Right lobe of liver (tissue), 6 donors: Measurements from ENCODE around the gene BRINP3. TPM values are rescaled to one million over a fixed set of nuclear protein-coding genes. Genes with fewer than 3 reads are reported as not detected.

Experiments used
- ATAC-seq, 4 donors: fragments of 200-7000 bp; cut with Tn5 transposase; one replicate each; pipeline ENCODE4 v1.9.1; 2020; ENCODE audit warnings: mild to moderate bottlenecking in 4 of 4, moderate library complexity in 4 of 4
- DNase-seq, 3 donors: peaks; one replicate each; pipeline ENCODE4 v3.0.0-alpha.2; 2020
- H3K27ac ChIP-seq, 3 donors: fragments of 200-600 bp; one replicate each; pipeline ENCODE4 v1.8.0; 2022
- H3K27me3 ChIP-seq, 2 donors: fragments of 200-600 bp; one replicate each; pipeline ENCODE4 v1.8.0; 2022
- H3K36me3 ChIP-seq, 4 donors: fragments of 200-600 bp; sonication (generic) in 1 of 4; one replicate each; pipeline versions ENCODE4 v1.5.1 to v1.8.0; 2017 to 2022; ENCODE audit warnings: control low read depth in 1 of 4
- H3K4me1 ChIP-seq, 4 donors: fragments of 200-600 bp; sonication (generic) in 1 of 4; one replicate each; pipeline versions ENCODE4 v1.5.1 to v1.8.0; 2017 to 2022; ENCODE audit warnings: control low read depth in 1 of 4
- H3K4me3 ChIP-seq, 3 donors: fragments of 200-600 bp; one replicate each; pipeline ENCODE4 v1.8.0; 2022
- H3K9me3 ChIP-seq, 4 donors: fragments of 200-600 bp; sonication (generic) in 1 of 4; one replicate each; pipeline versions ENCODE4 v1.5.1 to v1.8.0; 2017 to 2022; ENCODE audit warnings: control low read depth in 1 of 4
- CTCF ChIP-seq, 4 donors: fragments of 200-600 bp in 3 of 4; fragments of 450-650 bp in 1 of 4; IDR thresholded peaks; one replicate each; pipeline versions ENCODE4 v1.5.1 to v1.8.0; 2016 to 2022; ENCODE audit warnings: antibody characterized with exemption in 4 of 4, mild to moderate bottlenecking in 2 of 4
- POLR2A ChIP-seq: fragments of 450-650 bp; IDR thresholded peaks from one replicate; pipeline ENCODE4 v1.6.1; 2017; ENCODE audit warnings: antibody characterized with exemption, mild to moderate bottlenecking
- WGBS: methylation state at CpG from one replicate; pipeline ENCODE4 v1.1.6; 2018; ENCODE audit warnings: low coverage, low lambda C conversion rate; ENCODE audit not compliant: insufficient coverage; ENCODE audit errors: missing lambda C conversion rate; 5-methylcytosine and 5-hydroxymethylcytosine counted together
- intact Hi-C, 2 donors: fragments of 100-400 bp; cut with DNase I; formaldehyde crosslinking; loops; one replicate each; pipeline versions ENCODE4 v1.11.2 to v1.14.1; 2022
- total RNA-seq, 6 experiments: library from RNA; depleted of rRNA in 2 of 6; stranded (reverse); fragments of >200 nt in 2 of 6; fragmentation: NEBNext Ultra II Directional in 3 of 6; extraction: Animal tissue kit (Norgen Biotek cat#: 25700) in 3 of 6; gene quantifications; one replicate each; pipeline versions ENCODE4 v1.1.0 to v1.2.4, GENCODE V29; 2016 to 2023
- donor health status: DM: no; HTN: yes; CAD: no.
- donor health status: DM: no; HTN: no; CAD: no.
- donor health status: DM: no; HTN: no; CAD: no.
- donor health status: DM: no; HTN: yes; CAD: no.
- donor health status: DM: no; HTN: yes; CAD: no.

The BRINP3 gene
- total RNA-seq, 6 experiments from 2014 or later, result not detected

- Histone ChIP-seq H3K4me3 (no peak overlapping the region), H3K9me3 (no peaks in the 10 kb centered on the region), H3K36me3 (no peaks in the 10 kb centered on the region), H3K27ac (no peak overlapping the region), H3K27me3 (no peaks in the 10 kb centered on the region), H3K4me1 (no peaks in the 10 kb centered on the region)
- no peak for ATAC-seq
- WGBS, result 55% methylated on average over 2 of the region's 2 CpGs
- DNase-seq, result no peak
- intact Hi-C loops, result no loop called here
- TF ChIP-seq POLR2A (no peak), CTCF (IDR thresholded peaks at IDR 0.05) (no peak)
These were observed 154.1 kb downstream of the BRINP3 start for GRCh38 chr1:190323530-190323929.

GRCh38 chr1:190322274-190322673, 155.4 kb downstream of the BRINP3 start:
- no peaks in the 10 kb centered on the region for H3K36me3 ChIP-seq
- 56% methylated on average over 6 of the region's 6 CpGs for WGBS
- H3K27ac ChIP-seq, result no peak overlapping the region
- H3K4me3 ChIP-seq, result no peak overlapping the region
- ATAC-seq (no peak), DNase-seq (no peak)
- intact Hi-C loops, result no loop called here
- H3K9me3 ChIP-seq, result no peaks in the 10 kb centered on the region
- TF ChIP-seq POLR2A (no peak), CTCF (IDR thresholded peaks at IDR 0.05) (no peak)
- H3K4me1 ChIP-seq, result no peaks in the 10 kb centered on the region
- no peaks in the 10 kb centered on the region for H3K27me3 ChIP-seq

- intact Hi-C loops, result no loop called here
- H3K4me3 ChIP-seq, result no peak overlapping the region
- 38% methylated on average over 3 of the region's 3 CpGs for WGBS
- H3K27ac ChIP-seq, result no peak overlapping the region
- H3K36me3 ChIP-seq, result no peaks in the 10 kb centered on the region
- H3K27me3 ChIP-seq, result no peaks in the 10 kb centered on the region
- DNase-seq (no peak), ATAC-seq (no peak)
- H3K9me3 ChIP-seq, result no peaks in the 10 kb centered on the region
- H3K4me1 ChIP-seq, result no peaks in the 10 kb centered on the region
- TF ChIP-seq CTCF (IDR thresholded peaks at IDR 0.05) (no peak), POLR2A (no peak)
These were observed 156.7 kb downstream of the BRINP3 start for GRCh38 chr1:190320952-190321351.

- H3K27me3 ChIP-seq, result no peaks in the 10 kb centered on the region
- no peak overlapping the region for H3K4me3 ChIP-seq
- intact Hi-C loops, result no loop called here
- H3K36me3 ChIP-seq, result no peaks in the 10 kb centered on the region
- DNase-seq (no peak), ATAC-seq (no peak)
- H3K9me3 ChIP-seq, result no peaks in the 10 kb centered on the region
- no peaks in the 10 kb centered on the region for H3K4me1 ChIP-seq
- TF ChIP-seq CTCF (IDR thresholded peaks at IDR 0.05), result no peak
- TF ChIP-seq POLR2A, result no peak
- no peak overlapping the region for H3K27ac ChIP-seq
- WGBS, result 22% methylated on average over 1 of the region's 1 CpG
These were observed 164.9 kb downstream of the BRINP3 start for GRCh38 chr1:190312763-190313162.

- Histone ChIP-seq H3K27me3 (no peaks in the 10 kb centered on the region), H3K9me3 (no peaks in the 10 kb centered on the region), H3K36me3 (no peaks in the 10 kb centered on the region), H3K27ac (no peak overlapping the region), H3K4me3 (no peak overlapping the region), H3K4me1 (no peaks in the 10 kb centered on the region)
- DNase-seq (no peak), ATAC-seq (no peak)
- TF ChIP-seq CTCF (IDR thresholded peaks at IDR 0.05), result no peak
- TF ChIP-seq POLR2A, result no peak
- intact Hi-C loops, result no loop called here
These were observed 174.2 kb downstream of the BRINP3 start for GRCh38 chr1:190303501-190303900.
